Type B pancreatic cell (in vitro differentiated cells): ENCODE measurements around the gene KLHL42. TPM values are rescaled to one million over a fixed set of nuclear protein-coding genes. Genes with fewer than 3 reads are reported as not detected.
"Not testable (repeated sequence)": the region's sequence is repeated elsewhere in the genome, so short reads cannot be mapped to it uniquely, and the experiment has no call there.

Experiments used
- DNase-seq: peaks from one replicate; pipeline ENCODE4 v3.0.0; 2021; ENCODE audit warnings: mixed read lengths; ENCODE audit not compliant: unreplicated experiment; ENCODE audit errors: extremely low spot score
- H3K27ac Mint-ChIP-seq: 2 replicates; pipeline ENCODE4 v1.8.0; 2021; ENCODE audit warnings: mild to moderate bottlenecking, mixed read lengths
- H3K27me3 Mint-ChIP-seq: 2 replicates; pipeline ENCODE4 v1.8.0; 2021; ENCODE audit warnings: mixed read lengths
- H3K36me3 Mint-ChIP-seq: 2 replicates; pipeline ENCODE4 v1.8.0; 2021; ENCODE audit warnings: mixed read lengths
- H3K4me1 Mint-ChIP-seq: one replicate; pipeline ENCODE4 v1.8.0; 2021; ENCODE audit warnings: mixed read lengths; ENCODE audit not compliant: unreplicated experiment
- H3K4me3 Mint-ChIP-seq: 2 replicates; pipeline ENCODE4 v1.8.0; 2021; ENCODE audit warnings: mild to moderate bottlenecking, mixed read lengths
- H3K9me3 Mint-ChIP-seq: 2 replicates; pipeline ENCODE4 v1.8.0; 2021; ENCODE audit warnings: mixed read lengths
- long read RNA-seq: library from polyadenylated mRNA; unstranded; transcript quantifications from one replicate; pipeline ENCODE4 v2.0.0, GENCODE V29; 2020
- total RNA-seq: library from RNA; stranded (reverse); gene quantifications from 2 replicates; pipeline ENCODE4 v1.2.1, GENCODE V29; 2021; ENCODE audit warnings: low replicate concordance
- TF ChIP-seq, protein P1 (sequence below): fragments of 200-600 bp; sonication (generic); conservative IDR thresholded peaks from 2 replicates; pipeline ENCODE4 v1.5.0; 2021; ENCODE audit warnings: antibody characterized with exemption, mild to moderate bottlenecking

The KLHL42 gene, protein sequence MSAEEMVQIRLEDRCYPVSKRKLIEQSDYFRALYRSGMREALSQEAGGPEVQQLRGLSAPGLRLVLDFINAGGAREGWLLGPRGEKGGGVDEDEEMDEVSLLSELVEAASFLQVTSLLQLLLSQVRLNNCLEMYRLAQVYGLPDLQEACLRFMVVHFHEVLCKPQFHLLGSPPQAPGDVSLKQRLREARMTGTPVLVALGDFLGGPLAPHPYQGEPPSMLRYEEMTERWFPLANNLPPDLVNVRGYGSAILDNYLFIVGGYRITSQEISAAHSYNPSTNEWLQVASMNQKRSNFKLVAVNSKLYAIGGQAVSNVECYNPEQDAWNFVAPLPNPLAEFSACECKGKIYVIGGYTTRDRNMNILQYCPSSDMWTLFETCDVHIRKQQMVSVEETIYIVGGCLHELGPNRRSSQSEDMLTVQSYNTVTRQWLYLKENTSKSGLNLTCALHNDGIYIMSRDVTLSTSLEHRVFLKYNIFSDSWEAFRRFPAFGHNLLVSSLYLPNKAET
- total RNA-seq = 30.6 and 40.3 TPM in 2 replicates
- long read RNA-seq, full-length matches to known transcripts = 2 of 18 reads
- long read RNA-seq, partial matches to known transcripts = 0 of 18 reads
- long read RNA-seq, other reads (novel, unspliced or antisense) = 16 of 18 reads

DNA sequence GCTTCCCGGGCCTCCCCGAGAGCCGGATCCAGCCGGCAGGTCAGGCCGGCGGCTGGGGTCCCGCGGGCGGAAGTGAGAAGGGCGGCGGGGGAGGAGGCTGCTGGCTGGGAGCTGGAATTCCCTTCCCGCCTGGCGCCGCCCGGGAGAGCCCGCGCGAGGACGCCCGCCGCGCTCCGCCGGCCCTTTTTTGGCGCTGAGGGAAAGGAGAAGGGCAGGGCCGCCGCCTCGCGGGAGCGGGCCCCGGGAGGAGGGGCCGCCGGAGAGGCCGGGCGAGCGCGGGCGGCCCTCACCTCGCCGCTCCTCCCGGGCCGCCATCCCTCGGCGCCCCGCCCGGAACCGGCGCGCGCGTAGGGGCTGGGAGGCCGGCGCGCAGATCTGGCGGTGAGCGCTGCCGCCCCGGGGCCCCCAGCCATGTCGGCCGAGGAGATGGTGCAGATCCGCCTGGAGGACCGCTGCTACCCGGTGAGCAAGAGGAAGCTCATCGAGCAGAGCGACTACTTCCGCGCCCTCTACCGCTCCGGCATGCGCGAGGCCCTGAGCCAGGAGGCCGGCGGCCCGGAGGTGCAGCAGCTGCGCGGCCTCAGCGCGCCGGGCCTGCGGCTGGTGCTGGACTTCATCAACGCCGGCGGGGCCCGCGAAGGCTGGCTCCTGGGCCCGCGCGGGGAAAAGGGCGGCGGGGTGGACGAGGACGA is at the start of gene KLHL42, which contains the start of gene MANSC4:
TSS of gene KLHL42 (plus strand) at position 314 of the 692 bp plus-strand sequence. CDS start at position 412, 98 bp downstream.
TSS of gene MANSC4 (minus strand) at position 317 of the 692 bp plus-strand sequence. CDS start 8,960 bp downstream, outside the sequence.
- peak within 1 kb of the TSS; percentile 92 for H3K4me3 Mint-ChIP-seq
- H3K27me3 Mint-ChIP-seq = no peaks in the 10 kb centered on the region
- H3K4me1 Mint-ChIP-seq = peaks cover 21% of the 10 kb centered on the region
- peaks cover 35% of the 10 kb centered on the region for H3K36me3 Mint-ChIP-seq
- H3K27ac Mint-ChIP-seq = peak within 1 kb of the TSS; percentile 90
- TF ChIP-seq, protein P1, sequence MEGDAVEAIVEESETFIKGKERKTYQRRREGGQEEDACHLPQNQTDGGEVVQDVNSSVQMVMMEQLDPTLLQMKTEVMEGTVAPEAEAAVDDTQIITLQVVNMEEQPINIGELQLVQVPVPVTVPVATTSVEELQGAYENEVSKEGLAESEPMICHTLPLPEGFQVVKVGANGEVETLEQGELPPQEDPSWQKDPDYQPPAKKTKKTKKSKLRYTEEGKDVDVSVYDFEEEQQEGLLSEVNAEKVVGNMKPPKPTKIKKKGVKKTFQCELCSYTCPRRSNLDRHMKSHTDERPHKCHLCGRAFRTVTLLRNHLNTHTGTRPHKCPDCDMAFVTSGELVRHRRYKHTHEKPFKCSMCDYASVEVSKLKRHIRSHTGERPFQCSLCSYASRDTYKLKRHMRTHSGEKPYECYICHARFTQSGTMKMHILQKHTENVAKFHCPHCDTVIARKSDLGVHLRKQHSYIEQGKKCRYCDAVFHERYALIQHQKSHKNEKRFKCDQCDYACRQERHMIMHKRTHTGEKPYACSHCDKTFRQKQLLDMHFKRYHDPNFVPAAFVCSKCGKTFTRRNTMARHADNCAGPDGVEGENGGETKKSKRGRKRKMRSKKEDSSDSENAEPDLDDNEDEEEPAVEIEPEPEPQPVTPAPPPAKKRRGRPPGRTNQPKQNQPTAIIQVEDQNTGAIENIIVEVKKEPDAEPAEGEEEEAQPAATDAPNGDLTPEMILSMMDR = peak; percentile 21
- DNase-seq = peak; percentile 83
- H3K9me3 Mint-ChIP-seq = no peaks in the 10 kb centered on the region

DNA sequence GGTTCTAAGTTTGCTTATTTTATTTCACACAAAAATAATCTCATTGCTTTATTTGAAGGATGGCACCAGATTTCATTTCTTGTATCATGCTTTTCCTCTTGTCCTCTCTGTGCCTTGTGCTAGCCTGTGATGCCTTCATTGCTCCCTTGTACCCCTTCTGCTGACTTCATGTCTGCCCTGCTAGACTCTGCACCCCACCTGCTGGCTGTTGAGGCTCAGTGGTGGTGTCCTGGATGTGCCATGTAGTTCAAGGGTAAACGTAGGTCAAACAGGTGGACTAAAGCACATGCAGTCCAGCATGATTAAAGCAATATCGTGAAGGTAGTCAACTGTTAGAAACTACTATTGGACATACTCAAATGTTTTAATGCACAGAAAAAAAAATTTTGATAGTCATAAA is 47.8 kb upstream of the KLHL42 start:
- Mint-ChIP-seq H3K9me3 (no peaks in the 10 kb centered on the region), H3K4me3 (no peak overlapping the region), H3K36me3 (peaks cover 55% of the 10 kb centered on the region), H3K4me1 (no peaks in the 10 kb centered on the region), H3K27ac (no peak overlapping the region), H3K27me3 (no peaks in the 10 kb centered on the region)
- no peak for DNase-seq
- TF ChIP-seq, protein P1 = no peak

DNA sequence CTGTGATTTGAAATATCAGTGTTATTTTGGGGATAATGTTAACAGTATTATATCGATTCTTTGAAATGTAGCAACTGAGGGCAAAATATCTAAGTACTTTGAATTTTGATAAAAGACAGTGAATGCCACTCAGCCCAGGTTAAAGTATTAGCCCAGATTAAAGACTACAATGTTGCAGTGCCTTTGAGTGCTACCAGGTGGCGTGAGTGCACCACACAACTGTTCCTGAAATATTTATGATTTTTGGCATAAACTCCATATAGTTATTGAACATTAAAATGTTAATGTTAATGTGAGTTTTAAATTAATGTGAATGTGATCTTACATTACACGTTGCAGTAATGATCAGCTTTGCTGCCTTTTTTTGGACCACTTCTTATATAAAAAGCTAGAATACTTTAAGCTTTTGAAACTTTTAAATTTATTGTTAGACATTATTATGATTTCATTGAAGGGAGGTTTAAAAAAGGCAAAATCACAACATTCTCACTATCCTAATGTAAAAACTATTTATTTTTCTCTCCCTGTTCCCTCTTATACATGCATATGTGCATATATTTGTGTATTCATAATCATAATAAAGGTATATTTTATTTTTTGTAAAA is 46.9 kb upstream of the KLHL42 start:
- Mint-ChIP-seq H3K4me1 (no peaks in the 10 kb centered on the region), H3K4me3 (no peak overlapping the region), H3K27ac (no peak overlapping the region), H3K27me3 (no peaks in the 10 kb centered on the region), H3K9me3 (no peaks in the 10 kb centered on the region), H3K36me3 (peaks cover 58% of the 10 kb centered on the region)
- TF ChIP-seq, protein P1 = peak; percentile 89
- DNase-seq = no peak

DNA sequence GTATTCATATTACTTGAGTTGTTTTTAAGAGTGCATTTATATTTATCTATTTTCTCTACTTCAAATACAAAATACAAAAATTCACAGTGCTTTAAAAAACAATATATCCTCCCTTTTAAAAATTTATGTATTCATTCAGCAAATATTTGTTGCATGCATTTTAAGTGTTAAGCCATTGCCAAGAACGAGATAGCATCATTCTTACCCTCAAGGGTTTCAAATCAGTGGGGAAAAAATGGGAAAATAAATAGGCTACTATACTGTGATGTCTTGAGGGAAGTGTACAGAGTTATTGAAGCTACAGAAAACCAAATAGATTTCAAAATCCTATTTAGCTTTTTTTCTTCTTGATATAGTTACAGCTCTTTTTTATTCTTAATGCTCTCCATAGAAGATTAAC is 46.2 kb upstream of the KLHL42 start:
- Mint-ChIP-seq H3K9me3 (no peaks in the 10 kb centered on the region), H3K27me3 (no peaks in the 10 kb centered on the region), H3K4me3 (no peak overlapping the region), H3K36me3 (peaks cover 53% of the 10 kb centered on the region), H3K27ac (no peak overlapping the region), H3K4me1 (no peaks in the 10 kb centered on the region)
- DNase-seq = no peak
- TF ChIP-seq, protein P1 = no peak

DNA sequence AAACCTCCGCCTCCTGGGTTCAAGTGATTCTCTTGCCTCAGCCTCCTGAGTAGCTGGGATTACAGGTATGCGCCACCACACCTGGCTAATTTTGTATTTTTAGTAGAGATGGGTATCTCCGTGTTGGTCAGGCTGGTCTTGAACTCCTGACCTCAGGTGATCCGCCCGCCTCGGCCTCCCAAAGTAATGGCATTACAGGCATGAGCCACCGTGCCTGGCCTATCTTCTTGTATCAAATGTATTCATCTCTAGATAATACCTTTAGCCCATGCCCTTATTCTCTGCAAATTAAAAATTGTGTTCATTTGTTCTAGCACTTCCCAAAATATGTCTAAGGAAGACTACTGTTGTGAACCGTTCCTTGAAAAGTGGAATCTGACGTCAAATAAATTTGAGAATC is 45.7 kb upstream of the KLHL42 start:
- not testable (repeated sequence) for H3K4me3 Mint-ChIP-seq, H3K27ac Mint-ChIP-seq, DNase-seq, H3K4me1 Mint-ChIP-seq, H3K9me3 Mint-ChIP-seq, H3K27me3 Mint-ChIP-seq
- peaks cover 48% of the 10 kb centered on the region for H3K36me3 Mint-ChIP-seq
